ENCODE data around the gene UNC93B1.
"Not testable (repeated sequence)": the region's sequence is repeated elsewhere in the genome, so short reads cannot be mapped to it uniquely, and the experiment has no call there.

UNC93B1 gene

GRCh38 chr11:67963217-67963616 is 40.7 kb downstream of the UNC93B1 start:
- H3K4me3 ChIP-seq (ENCODE audit: control insufficient read depth in 1 of 7, extremely low read depth in 1 of 7, insufficient read depth in 4 of 7, low read depth in 2 of 7, low read length in 6 of 7); H3K27ac ChIP-seq (ENCODE audit: insufficient read depth in 1 of 2, low read depth in 1 of 2, low read length in 2 of 2, poor library complexity in 1 of 2, severe bottlenecking in 2 of 2); H3K4me1 ChIP-seq (ENCODE audit: control extremely low read depth in 1 of 4, control insufficient read depth in 4 of 4, insufficient read depth in 4 of 4, low read length in 3 of 4); H3K27me3 ChIP-seq (replicated peaks in 2 of 5; ENCODE audit: control insufficient read depth in 4 of 5, insufficient read depth in 5 of 5, low read length in 4 of 5); POLR2A ChIA-PET; DNase-seq; CTCF ChIA-PET; H3K36me3 ChIP-seq (ENCODE audit: control insufficient read depth in 4 of 4, insufficient read depth in 4 of 4, low read length in 3 of 4); H3K9me3 ChIP-seq (ENCODE audit: control extremely low read depth in 1 of 5, control insufficient read depth in 4 of 5, insufficient read depth in 2 of 5, low read depth in 1 of 5, low read length in 4 of 5): not testable (repeated sequence)
- 97% methylated on average over 9 of the region's 16 CpGs for WGBS (ENCODE audit: insufficient coverage)

GRCh38 chr11:67956236-67956635 is 47.7 kb downstream of the UNC93B1 start:
- H3K4me3 ChIP-seq (ENCODE audit: control insufficient read depth in 1 of 7, extremely low read depth in 1 of 7, insufficient read depth in 4 of 7, low read depth in 2 of 7, low read length in 6 of 7); H3K36me3 ChIP-seq (ENCODE audit: control insufficient read depth in 4 of 4, insufficient read depth in 4 of 4, low read length in 3 of 4); H3K27ac ChIP-seq (ENCODE audit: insufficient read depth in 1 of 2, low read depth in 1 of 2, low read length in 2 of 2, poor library complexity in 1 of 2, severe bottlenecking in 2 of 2); DNase-seq; POLR2A ChIA-PET; H3K9me3 ChIP-seq (ENCODE audit: control extremely low read depth in 1 of 5, control insufficient read depth in 4 of 5, insufficient read depth in 2 of 5, low read depth in 1 of 5, low read length in 4 of 5); H3K4me1 ChIP-seq (ENCODE audit: control extremely low read depth in 1 of 4, control insufficient read depth in 4 of 4, insufficient read depth in 4 of 4, low read length in 3 of 4): not testable (repeated sequence)
- WGBS (ENCODE audit: insufficient coverage): 75% methylated on average over 5 of the region's 6 CpGs
- CTCF ChIA-PET: interaction anchor here (1.1 to 2.0 kb wide), 2 partner anchors 10 to 105 kb away, joined by 3 to 5 read pairs; no protein-coding TSS in a partner anchor
- H3K27me3 ChIP-seq (replicated peaks in 2 of 5; ENCODE audit: control insufficient read depth in 4 of 5, insufficient read depth in 5 of 5, low read length in 4 of 5): peaks cover 0 to 21% (median 2%) of the 10 kb centered on the region in 5 experiments

GRCh38 chr11:67955461-67956007 is 48.4 kb downstream of the UNC93B1 start:
- H3K4me1 ChIP-seq (ENCODE audit: control extremely low read depth in 1 of 4, control insufficient read depth in 4 of 4, insufficient read depth in 4 of 4, low read length in 3 of 4); H3K36me3 ChIP-seq (ENCODE audit: control insufficient read depth in 4 of 4, insufficient read depth in 4 of 4, low read length in 3 of 4); H3K27ac ChIP-seq (ENCODE audit: insufficient read depth in 1 of 2, low read depth in 1 of 2, low read length in 2 of 2, poor library complexity in 1 of 2, severe bottlenecking in 2 of 2); H3K9me3 ChIP-seq (ENCODE audit: control extremely low read depth in 1 of 5, control insufficient read depth in 4 of 5, insufficient read depth in 2 of 5, low read depth in 1 of 5, low read length in 4 of 5); POLR2A ChIA-PET: not testable (repeated sequence)
- peak; percentile 47 to 68 (median 68) for DNase-seq
- CTCF ChIA-PET: interaction anchor here (1.1 to 2.0 kb wide), 2 partner anchors 10 to 104 kb away, joined by 3 to 5 read pairs; no protein-coding TSS in a partner anchor
- H3K4me3 ChIP-seq (ENCODE audit: control insufficient read depth in 1 of 7, extremely low read depth in 1 of 7, insufficient read depth in 4 of 7, low read depth in 2 of 7, low read length in 6 of 7): peak overlapping the region in 4 of 7 experiments; percentile 13 to 70 (median 43)
- H3K27me3 ChIP-seq (replicated peaks in 2 of 5; ENCODE audit: control insufficient read depth in 4 of 5, insufficient read depth in 5 of 5, low read length in 4 of 5): peaks cover 0 to 19% (median 4%) of the 10 kb centered on the region in 5 experiments
- 0% methylated on average over 34 of the region's 57 CpGs for WGBS (ENCODE audit: insufficient coverage)

- H3K4me1 ChIP-seq (ENCODE audit: control extremely low read depth in 1 of 4, control insufficient read depth in 4 of 4, insufficient read depth in 4 of 4, low read length in 3 of 4); H3K9me3 ChIP-seq (ENCODE audit: control extremely low read depth in 1 of 5, control insufficient read depth in 4 of 5, insufficient read depth in 2 of 5, low read depth in 1 of 5, low read length in 4 of 5); POLR2A ChIA-PET; H3K27ac ChIP-seq (ENCODE audit: insufficient read depth in 1 of 2, low read depth in 1 of 2, low read length in 2 of 2, poor library complexity in 1 of 2, severe bottlenecking in 2 of 2); H3K36me3 ChIP-seq (ENCODE audit: control insufficient read depth in 4 of 4, insufficient read depth in 4 of 4, low read length in 3 of 4): not testable (repeated sequence)
- peak in 2 of 3 donors; percentile 6 to 29 for DNase-seq
- CTCF ChIA-PET: interaction anchor here (1.1 to 2.0 kb wide), 2 partner anchors 11 to 104 kb away, joined by 3 to 5 read pairs; no protein-coding TSS in a partner anchor
- WGBS (ENCODE audit: insufficient coverage): 0% methylated on average over 10 of the region's 26 CpGs
- H3K4me3 ChIP-seq (ENCODE audit: control insufficient read depth in 1 of 7, extremely low read depth in 1 of 7, insufficient read depth in 4 of 7, low read depth in 2 of 7, low read length in 6 of 7): peak overlapping the region in 3 of 7 experiments; percentile 28 to 55 (median 31)
- peaks cover 0 to 19% (median 4%) of the 10 kb centered on the region in 5 experiments for H3K27me3 ChIP-seq (replicated peaks in 2 of 5; ENCODE audit: control insufficient read depth in 4 of 5, insufficient read depth in 5 of 5, low read length in 4 of 5)
These were observed 48.9 kb downstream of the UNC93B1 start for GRCh38 chr11:67954971-67955370.

GRCh38 chr11:67954251-67954650 is 49.6 kb downstream of the UNC93B1 start:
- H3K36me3 ChIP-seq (ENCODE audit: control insufficient read depth in 4 of 4, insufficient read depth in 4 of 4, low read length in 3 of 4); H3K9me3 ChIP-seq (ENCODE audit: control extremely low read depth in 1 of 5, control insufficient read depth in 4 of 5, insufficient read depth in 2 of 5, low read depth in 1 of 5, low read length in 4 of 5); H3K27ac ChIP-seq (ENCODE audit: insufficient read depth in 1 of 2, low read depth in 1 of 2, low read length in 2 of 2, poor library complexity in 1 of 2, severe bottlenecking in 2 of 2); POLR2A ChIA-PET; H3K4me3 ChIP-seq (ENCODE audit: control insufficient read depth in 1 of 7, extremely low read depth in 1 of 7, insufficient read depth in 4 of 7, low read depth in 2 of 7, low read length in 6 of 7); DNase-seq; CTCF ChIA-PET; H3K4me1 ChIP-seq (ENCODE audit: control extremely low read depth in 1 of 4, control insufficient read depth in 4 of 4, insufficient read depth in 4 of 4, low read length in 3 of 4): not testable (repeated sequence)
- WGBS (ENCODE audit: insufficient coverage): 93% methylated on average over 2 of the region's 14 CpGs
- H3K27me3 ChIP-seq (replicated peaks in 2 of 5; ENCODE audit: control insufficient read depth in 4 of 5, insufficient read depth in 5 of 5, low read length in 4 of 5): peaks cover 0 to 19% (median 4%) of the 10 kb centered on the region in 5 experiments

- POLR2A ChIA-PET; H3K27ac ChIP-seq (ENCODE audit: insufficient read depth in 1 of 2, low read depth in 1 of 2, low read length in 2 of 2, poor library complexity in 1 of 2, severe bottlenecking in 2 of 2); H3K4me3 ChIP-seq (ENCODE audit: control insufficient read depth in 1 of 7, extremely low read depth in 1 of 7, insufficient read depth in 4 of 7, low read depth in 2 of 7, low read length in 6 of 7); H3K36me3 ChIP-seq (ENCODE audit: control insufficient read depth in 4 of 4, insufficient read depth in 4 of 4, low read length in 3 of 4); H3K9me3 ChIP-seq (ENCODE audit: control extremely low read depth in 1 of 5, control insufficient read depth in 4 of 5, insufficient read depth in 2 of 5, low read depth in 1 of 5, low read length in 4 of 5); DNase-seq; H3K4me1 ChIP-seq (ENCODE audit: control extremely low read depth in 1 of 4, control insufficient read depth in 4 of 4, insufficient read depth in 4 of 4, low read length in 3 of 4); CTCF ChIA-PET: not testable (repeated sequence)
- peaks cover 0 to 12% (median 4%) of the 10 kb centered on the region in 5 experiments for H3K27me3 ChIP-seq (replicated peaks in 2 of 5; ENCODE audit: control insufficient read depth in 4 of 5, insufficient read depth in 5 of 5, low read length in 4 of 5)
- WGBS (ENCODE audit: insufficient coverage): no CpG with 5 or more reads among the region's 8 CpGs
These were observed 53.2 kb downstream of the UNC93B1 start for GRCh38 chr11:67950705-67951104.

- H3K4me3 ChIP-seq (ENCODE audit: control insufficient read depth in 1 of 7, extremely low read depth in 1 of 7, insufficient read depth in 4 of 7, low read depth in 2 of 7, low read length in 6 of 7); H3K27ac ChIP-seq (ENCODE audit: insufficient read depth in 1 of 2, low read depth in 1 of 2, low read length in 2 of 2, poor library complexity in 1 of 2, severe bottlenecking in 2 of 2); H3K4me1 ChIP-seq (ENCODE audit: control extremely low read depth in 1 of 4, control insufficient read depth in 4 of 4, insufficient read depth in 4 of 4, low read length in 3 of 4); H3K9me3 ChIP-seq (ENCODE audit: control extremely low read depth in 1 of 5, control insufficient read depth in 4 of 5, insufficient read depth in 2 of 5, low read depth in 1 of 5, low read length in 4 of 5); H3K27me3 ChIP-seq (replicated peaks in 2 of 5; ENCODE audit: control insufficient read depth in 4 of 5, insufficient read depth in 5 of 5, low read length in 4 of 5); POLR2A ChIA-PET; H3K36me3 ChIP-seq (ENCODE audit: control insufficient read depth in 4 of 4, insufficient read depth in 4 of 4, low read length in 3 of 4); CTCF ChIA-PET; DNase-seq: not testable (repeated sequence)
- WGBS (ENCODE audit: insufficient coverage): no CpG with 5 or more reads among the region's 7 CpGs
These were observed 56.1 kb downstream of the UNC93B1 start for GRCh38 chr11:67947785-67948184.

Measured in common myeloid progenitor, CD34-positive (primary cell).